Hypothalamus (tissue), 51 donors: Measurements from ENCODE around the gene ANKRD10.
"Not testable (repeated sequence)": the region's sequence is repeated elsewhere in the genome, so short reads cannot be mapped to it uniquely, and the experiment has no call there.

Experiments used
- DNase-seq, 51 donors: peaks; one replicate each; lab custom pipeline; 2025; lab: John Stamatoyannopoulos, UW

The ANKRD10 gene

GRCh38 chr13:110915057-110915873 is at the start of gene ANKRD10:
ANKRD10 (minus strand) TSS chr13:110915069; CDS start chr13:110914934, 135 bp downstream.
- DNase-seq = peak; percentile 93 to 100 (median 99)

DNA sequence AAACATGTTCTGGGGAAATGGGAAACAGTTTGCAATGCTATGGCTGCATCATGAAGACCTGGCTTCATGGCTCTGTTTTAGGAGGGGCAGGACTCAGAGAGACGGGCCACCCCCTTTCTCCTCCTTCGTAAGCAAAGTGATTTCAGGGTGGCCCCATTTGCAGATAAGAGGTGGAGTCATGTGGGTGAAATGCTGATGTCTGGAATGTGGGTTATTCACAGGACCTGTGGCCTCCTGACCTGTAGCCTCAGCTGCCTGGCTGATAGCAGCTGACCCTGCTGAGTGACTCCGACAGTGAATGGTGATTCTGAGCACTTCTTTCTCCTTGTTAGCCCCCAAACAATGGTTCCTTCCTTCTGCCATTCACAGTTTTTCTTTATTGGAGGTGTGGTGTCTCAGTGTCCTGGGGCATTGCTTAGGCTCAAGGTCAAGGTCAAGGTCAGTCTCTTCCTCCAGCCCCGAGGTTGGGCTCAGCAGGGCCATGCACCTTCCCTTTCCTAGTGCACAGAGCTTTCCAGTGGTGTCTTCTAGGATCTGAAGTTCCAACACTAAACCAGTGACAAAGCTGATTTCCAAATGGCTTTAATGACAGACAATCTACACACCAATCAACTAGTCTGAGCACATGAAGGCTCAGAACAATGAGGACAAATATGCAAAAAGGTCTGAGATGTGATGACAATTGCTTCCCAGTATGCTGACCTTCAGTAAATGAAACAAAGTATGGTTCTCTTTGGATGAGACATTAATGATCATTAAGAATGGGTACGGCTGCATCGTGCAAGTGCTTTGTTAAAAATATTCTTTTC is 49.6 kb upstream of the ANKRD10 start:
- no peak for DNase-seq

- no peak for DNase-seq
These were observed 48.7 kb upstream of the ANKRD10 start for GRCh38 chr13:110963554-110963970.

- DNase-seq = no peak
These were observed 47.1 kb upstream of the ANKRD10 start for GRCh38 chr13:110961959-110962358.

DNA sequence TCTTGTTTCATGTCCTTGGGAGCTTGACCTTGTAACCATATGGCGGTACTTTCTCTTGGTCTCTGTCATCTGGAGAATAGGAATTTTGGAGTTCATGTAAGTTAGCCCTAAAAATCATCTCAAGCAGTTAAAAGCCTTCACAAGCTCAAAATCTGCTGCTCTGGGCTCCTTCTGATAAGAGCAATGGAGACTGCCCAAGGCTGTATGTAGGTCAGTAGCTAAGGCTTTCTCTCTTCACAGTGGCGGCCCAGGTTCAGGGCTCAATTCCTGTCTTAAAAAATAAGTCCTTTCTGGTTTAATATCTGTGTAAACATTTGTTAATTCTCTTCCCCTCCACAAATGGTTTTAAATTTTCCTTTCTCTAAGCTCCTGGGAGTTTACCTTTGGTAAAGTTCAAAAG is 45.3 kb upstream of the ANKRD10 start:
- no peak for DNase-seq

DNA sequence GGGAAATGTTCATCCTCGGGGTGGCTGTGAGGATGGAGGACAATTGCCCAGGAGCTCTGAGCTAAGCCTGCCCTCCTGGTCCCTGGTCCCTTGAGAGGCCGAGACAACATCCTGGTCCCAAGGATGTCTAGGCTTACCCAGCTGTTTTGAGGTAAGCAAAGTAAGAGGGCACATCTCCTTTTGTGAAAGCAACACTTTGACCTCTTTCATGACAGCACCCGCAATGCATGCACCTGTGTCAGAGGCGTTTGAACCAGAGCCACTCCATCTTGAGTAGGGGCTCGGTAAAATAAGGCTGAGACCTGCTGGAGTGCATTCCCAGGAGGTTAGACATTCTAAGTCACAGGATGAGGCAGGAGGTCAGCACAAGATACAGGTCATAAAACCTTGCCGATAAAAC is 43.1 kb upstream of the ANKRD10 start:
- no peak for DNase-seq

GRCh38 chr13:110957181-110957884 is 42.5 kb upstream of the ANKRD10 start:
- DNase-seq = no peak

DNA sequence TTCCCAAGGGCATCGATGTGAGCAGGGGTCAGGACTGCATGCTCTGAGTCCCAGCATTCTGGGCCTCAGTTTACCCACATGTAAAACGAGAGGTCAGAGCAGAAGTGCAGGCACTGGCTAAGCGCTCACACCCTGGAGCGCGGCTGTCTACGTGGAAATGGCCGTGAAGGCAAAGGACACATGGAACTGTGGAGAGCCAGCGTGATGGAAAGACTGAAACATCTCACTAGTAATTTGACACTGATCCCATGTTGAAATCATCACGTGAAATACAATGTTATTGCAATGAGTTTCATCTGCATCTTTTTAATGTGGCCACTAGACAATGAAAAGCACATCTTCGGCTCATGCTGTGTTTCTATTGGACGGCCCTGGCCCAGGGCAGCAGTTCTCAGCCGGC is 41.3 kb upstream of the ANKRD10 start:
- DNase-seq = not testable (repeated sequence)

GRCh38 chr13:110955608-110956007 is 40.7 kb upstream of the ANKRD10 start:
- not testable (repeated sequence) for DNase-seq

DNA sequence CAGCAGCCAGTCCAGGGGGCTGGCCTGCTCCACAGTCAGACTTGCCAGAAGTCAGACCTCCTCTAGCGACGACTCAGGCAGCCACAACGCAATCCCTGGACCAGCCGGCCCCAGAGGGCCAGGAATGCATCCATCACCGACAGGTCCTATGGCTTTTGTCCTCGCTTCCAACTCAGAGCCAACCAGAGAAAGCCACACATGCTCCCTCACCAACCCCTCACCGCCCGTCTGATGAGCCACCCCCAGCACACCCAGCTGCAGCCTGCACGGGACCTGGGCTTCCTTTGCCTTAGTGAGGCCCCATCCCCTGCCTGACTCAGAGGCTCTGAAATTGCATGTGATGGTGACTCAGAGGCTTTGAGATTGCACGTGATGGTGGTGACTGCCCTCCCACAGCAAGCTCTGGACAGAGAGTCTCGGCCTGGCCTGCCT is 40.2 kb upstream of the ANKRD10 start:
- DNase-seq = peak in 2 of 51 donors; percentile 3 to 27

GRCh38 chr13:110954533-110954920 is 39.7 kb upstream of the ANKRD10 start:
- DNase-seq = not testable (repeated sequence)

- DNase-seq = no peak
These were observed 39.1 kb upstream of the ANKRD10 start for GRCh38 chr13:110953833-110954532.

GRCh38 chr13:110953416-110953815 is 38.5 kb upstream of the ANKRD10 start:
- DNase-seq = no peak

DNA sequence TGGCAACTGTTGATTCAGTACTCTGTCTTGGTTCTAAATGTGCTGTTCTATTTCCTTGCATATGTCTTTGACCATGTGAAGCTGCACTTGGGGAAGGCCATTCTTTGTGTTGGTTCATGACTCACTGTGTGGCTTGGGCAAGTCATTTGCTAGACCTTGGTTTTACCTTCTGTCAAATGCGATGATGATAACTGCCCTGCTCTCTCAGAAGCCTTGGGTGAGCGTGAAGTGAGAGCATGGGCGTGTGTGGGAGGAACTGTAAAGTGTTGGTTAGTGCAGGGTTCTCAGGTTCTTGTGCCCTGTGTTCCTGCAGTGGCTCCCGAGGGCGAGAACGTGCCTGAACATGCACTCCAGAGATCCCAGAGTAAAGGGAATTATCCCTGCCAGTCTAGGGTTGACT is 37.3 kb upstream of the ANKRD10 start:
- not testable (repeated sequence) for DNase-seq

GRCh38 chr13:110950819-110951570 is 36.1 kb upstream of the ANKRD10 start:
- DNase-seq = no peak

DNA sequence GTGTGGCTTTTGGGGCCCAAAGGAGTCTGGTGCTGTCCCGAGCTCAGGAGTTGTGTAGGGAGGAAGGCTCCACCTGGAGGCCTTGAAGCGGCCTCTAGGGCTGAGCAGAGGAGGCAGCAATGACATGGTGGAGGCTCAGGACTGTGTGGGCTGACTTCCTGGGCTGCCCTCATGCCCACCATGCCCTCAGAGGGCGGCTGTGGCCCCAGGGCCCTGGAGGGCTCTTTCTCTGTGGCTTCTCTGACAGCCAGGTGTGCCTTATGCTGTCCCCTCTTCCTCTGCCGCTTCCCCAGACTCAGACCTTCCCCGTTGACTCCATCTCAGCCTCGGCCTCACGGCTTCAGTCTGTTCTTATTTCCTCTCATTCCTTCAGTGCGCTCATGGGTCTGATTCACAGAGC is 35.5 kb upstream of the ANKRD10 start:
- DNase-seq = no peak

GRCh38 chr13:110949628-110950027 is 34.8 kb upstream of the ANKRD10 start:
- no peak for DNase-seq

DNA sequence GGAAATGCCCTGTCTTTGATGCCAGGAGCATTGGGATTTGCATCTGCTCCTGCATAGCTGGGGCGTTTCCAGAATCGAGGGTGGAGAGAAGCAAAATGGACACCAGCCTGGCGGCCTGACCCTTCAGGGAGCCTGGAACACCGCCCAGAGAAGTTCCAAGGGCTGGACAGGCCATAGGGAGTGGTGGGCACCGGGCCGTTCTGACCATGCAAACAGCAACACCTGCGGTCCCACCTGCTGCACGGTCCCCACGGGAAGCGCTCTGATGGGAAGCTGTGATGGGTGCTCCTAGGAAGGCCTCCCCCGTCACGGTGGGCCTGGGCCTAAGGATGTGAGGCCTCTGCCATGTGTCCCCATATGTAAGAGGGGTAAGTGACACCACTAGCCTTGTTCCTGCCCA is 34.2 kb upstream of the ANKRD10 start:
- DNase-seq = no peak

DNA sequence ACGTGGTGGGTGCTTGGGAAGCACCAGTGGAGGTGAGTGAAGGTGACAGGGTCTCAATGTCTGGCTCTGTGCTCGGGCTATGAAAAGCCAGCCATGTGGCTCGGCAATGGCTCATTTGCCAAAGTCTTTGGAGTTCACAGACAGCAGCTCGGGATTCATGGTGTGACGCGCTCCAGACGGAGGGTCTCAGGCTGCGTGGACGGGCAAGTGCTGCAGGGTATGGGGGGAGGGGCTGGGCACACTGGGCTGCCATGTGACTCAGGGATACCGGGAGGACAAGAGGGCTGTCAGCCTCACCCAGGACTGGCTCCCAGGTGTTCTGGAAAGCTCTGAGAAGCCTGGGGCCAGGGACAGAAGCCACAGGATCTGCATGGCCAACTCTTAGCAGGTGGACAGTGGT is 32.5 kb upstream of the ANKRD10 start:
- DNase-seq = not testable (repeated sequence)
